ENCODE measurements around the gene MARK4.

MARK4 gene

GRCh38 chr19:45291834-45292233 lies 40.8 kb downstream of the MARK4 start:
- no peak for DNase-seq (ENCODE audit: low spot score)
- no peak for TF ChIP-seq CTCF (IDR thresholded peaks at IDR 0.05; ENCODE audit: extremely low read depth, missing control alignments)

- DNase-seq (ENCODE audit: low spot score) = no peak
- no peak for TF ChIP-seq CTCF (IDR thresholded peaks at IDR 0.05; ENCODE audit: extremely low read depth, missing control alignments)
Observed at GRCh38 chr19:45293682-45294081, 42.6 kb downstream of the MARK4 start.

GRCh38 chr19:45294291-45295029 lies 43.4 kb downstream of the MARK4 start:
- TF ChIP-seq CTCF (IDR thresholded peaks at IDR 0.05; ENCODE audit: extremely low read depth, missing control alignments) = no peak
- no peak for DNase-seq (ENCODE audit: low spot score)

- no peak for TF ChIP-seq CTCF (IDR thresholded peaks at IDR 0.05; ENCODE audit: extremely low read depth, missing control alignments)
- no peak for DNase-seq (ENCODE audit: low spot score)
Observed at GRCh38 chr19:45295873-45296272, 44.8 kb downstream of the MARK4 start.

GRCh38 chr19:45296355-45296754 lies 45.3 kb downstream of the MARK4 start:
- TF ChIP-seq CTCF (IDR thresholded peaks at IDR 0.05; ENCODE audit: extremely low read depth, missing control alignments) = no peak
- DNase-seq (ENCODE audit: low spot score) = no peak

GRCh38 chr19:45297674-45298073 lies 46.6 kb downstream of the MARK4 start:
- TF ChIP-seq CTCF (IDR thresholded peaks at IDR 0.05; ENCODE audit: extremely low read depth, missing control alignments) = no peak

GRCh38 chr19:45298264-45298663 lies 47.2 kb downstream of the MARK4 start:
- no peak for TF ChIP-seq CTCF (IDR thresholded peaks at IDR 0.05; ENCODE audit: extremely low read depth, missing control alignments)
- no peak for DNase-seq (ENCODE audit: low spot score)

More at GRCh38 chr19:45297674-45298073, 46.6 kb downstream of the MARK4 start:
- no peak for DNase-seq (ENCODE audit: low spot score)

Data from GM20000 (cell line).